Activated CD4-positive, alpha-beta T cell treated with anti-CD3 and anti-CD28 coated beads, Interleukin-2, amount 50 U/mL, for 16 hours (primary cell): ENCODE results near the gene SGTA.

Source experiments
- DNase-seq: peaks from one replicate; pipeline ENCODE4 v3.0.0-alpha.2; 2020

Gene SGTA

GRCh38 chr19:2744113-2744512 is 39.0 kb downstream of the SGTA start:
- DNase-seq, result no peak

- DNase-seq, result no peak
Measured at GRCh38 chr19:2743099-2743498, 40.0 kb downstream of the SGTA start.

- no peak for DNase-seq
Measured at GRCh38 chr19:2740314-2740656, 42.8 kb downstream of the SGTA start.

- peak; percentile 99 for DNase-seq
Measured at GRCh38 chr19:2739602-2740313, 43.3 kb downstream of the SGTA start, which contains the start of gene SLC39A3. TSS of gene SLC39A3 (minus strand) at chr19:2740017. CDS start at chr19:2737257, 2,760 bp downstream.

GRCh38 chr19:2736550-2737190 is 46.4 kb downstream of the SGTA start:
- DNase-seq, result no peak

GRCh38 chr19:2735374-2735773 is 47.7 kb downstream of the SGTA start:
- DNase-seq, result no peak

- no peak for DNase-seq
Measured at GRCh38 chr19:2734589-2735288, 48.3 kb downstream of the SGTA start.

GRCh38 chr19:2733930-2734588 is 49.0 kb downstream of the SGTA start:
- no peak for DNase-seq

- DNase-seq, result no peak
Measured at GRCh38 chr19:2732883-2733282, 50.2 kb downstream of the SGTA start.

GRCh38 chr19:2732157-2732725 is 50.8 kb downstream of the SGTA start:
- no peak for DNase-seq

- DNase-seq, result no peak
Measured at GRCh38 chr19:2731181-2731995, 51.7 kb downstream of the SGTA start.

- DNase-seq, result no peak
Measured at GRCh38 chr19:2729943-2730818, 52.9 kb downstream of the SGTA start.

- no peak for DNase-seq
Measured at GRCh38 chr19:2728783-2729387, 54.2 kb downstream of the SGTA start.

GRCh38 chr19:2727640-2727944 is 55.5 kb downstream of the SGTA start:
- DNase-seq, result no peak

- DNase-seq, result no peak
Measured at GRCh38 chr19:2726904-2727639, 56.0 kb downstream of the SGTA start.

- no peak for DNase-seq
Measured at GRCh38 chr19:2726160-2726855, 56.8 kb downstream of the SGTA start.

- DNase-seq, result no peak
Measured at GRCh38 chr19:2724148-2724557, 58.9 kb downstream of the SGTA start.

GRCh38 chr19:2723747-2724146 is 59.3 kb downstream of the SGTA start:
- no peak for DNase-seq

GRCh38 chr19:2723345-2723715 is 59.7 kb downstream of the SGTA start:
- DNase-seq, result no peak
